GM18873 (cell line): ENCODE measurements around the gene SLC35G4.
"Not testable (repeated sequence)": the region's sequence is repeated elsewhere in the genome, so short reads cannot be mapped to it uniquely, and the experiment has no call there.

Experiments
- ATAC-seq: cut with Tn5 transposase; IDR thresholded peaks from one replicate; pipeline ENCODE4 v1.9.1; 2021; ENCODE audit warnings: mild to moderate bottlenecking, moderate library complexity, moderate number of reproducible peaks; ENCODE audit not compliant: unreplicated experiment, low FRiP score

The SLC35G4 gene

DNA sequence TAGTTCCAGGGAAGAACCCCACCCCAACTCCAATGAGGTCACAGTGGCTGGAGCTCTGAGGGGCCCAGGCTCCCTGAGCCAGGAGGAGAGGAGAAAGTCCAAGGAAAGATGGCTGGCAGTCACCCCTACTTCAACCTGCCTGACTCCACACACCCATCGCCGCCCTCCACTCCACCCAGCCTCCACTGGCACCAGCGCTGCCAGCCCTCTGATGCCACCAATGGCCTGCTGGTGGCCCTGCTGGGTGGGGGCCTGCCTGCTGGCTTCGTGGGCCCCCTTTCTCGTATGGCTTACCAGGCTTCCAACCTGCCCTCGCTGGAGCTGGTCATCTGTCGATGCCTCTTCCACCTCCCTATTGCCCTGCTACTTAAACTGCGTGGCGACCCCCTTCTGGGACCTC lies at the start of gene SLC35G4:
Gene SLC35G4 (plus strand): TSS at position 109 of the 400 bp plus-strand sequence. CDS start 0 bp downstream, at position 109.
- ATAC-seq = not testable (repeated sequence)

DNA sequence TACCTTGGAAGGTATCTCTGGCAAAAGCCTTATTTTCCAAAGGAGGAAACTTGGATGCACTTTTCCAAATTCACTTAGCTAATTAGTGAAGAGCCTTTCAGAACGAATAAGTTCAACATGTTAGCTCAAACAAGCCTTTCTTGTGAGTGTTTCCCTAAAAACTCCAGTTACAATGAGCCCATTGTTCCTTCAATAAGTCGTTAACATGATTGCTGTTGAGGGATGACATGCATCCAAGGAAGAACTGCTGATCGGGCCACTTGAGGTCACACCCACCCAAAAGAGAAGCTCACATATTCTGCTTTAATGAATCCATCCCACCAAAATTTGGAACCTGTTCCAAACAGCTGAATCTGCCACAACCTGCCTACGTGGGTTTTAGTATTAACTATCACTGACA lies 48.1 kb upstream of the SLC35G4 start:
- ATAC-seq = no peak

DNA sequence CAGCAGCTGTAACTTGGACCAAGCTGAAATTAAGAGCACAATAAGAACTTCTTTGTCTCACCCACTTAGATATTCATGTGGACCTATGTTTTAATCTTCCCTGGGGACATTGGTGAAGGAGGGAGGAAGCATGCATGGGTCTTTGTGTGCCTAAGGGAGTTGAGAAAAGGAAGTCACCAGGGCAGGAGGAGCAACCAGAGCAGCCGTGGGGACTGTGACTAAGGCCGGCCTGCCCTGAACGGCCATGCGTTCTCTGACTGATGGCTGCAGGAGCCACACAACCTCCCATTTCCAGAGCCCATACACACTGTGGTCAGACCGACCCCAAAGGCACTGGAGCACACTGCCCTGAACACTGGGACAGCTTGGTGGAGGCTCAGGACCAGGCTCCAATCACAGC lies 43.7 kb upstream of the SLC35G4 start:
- no peak for ATAC-seq

DNA sequence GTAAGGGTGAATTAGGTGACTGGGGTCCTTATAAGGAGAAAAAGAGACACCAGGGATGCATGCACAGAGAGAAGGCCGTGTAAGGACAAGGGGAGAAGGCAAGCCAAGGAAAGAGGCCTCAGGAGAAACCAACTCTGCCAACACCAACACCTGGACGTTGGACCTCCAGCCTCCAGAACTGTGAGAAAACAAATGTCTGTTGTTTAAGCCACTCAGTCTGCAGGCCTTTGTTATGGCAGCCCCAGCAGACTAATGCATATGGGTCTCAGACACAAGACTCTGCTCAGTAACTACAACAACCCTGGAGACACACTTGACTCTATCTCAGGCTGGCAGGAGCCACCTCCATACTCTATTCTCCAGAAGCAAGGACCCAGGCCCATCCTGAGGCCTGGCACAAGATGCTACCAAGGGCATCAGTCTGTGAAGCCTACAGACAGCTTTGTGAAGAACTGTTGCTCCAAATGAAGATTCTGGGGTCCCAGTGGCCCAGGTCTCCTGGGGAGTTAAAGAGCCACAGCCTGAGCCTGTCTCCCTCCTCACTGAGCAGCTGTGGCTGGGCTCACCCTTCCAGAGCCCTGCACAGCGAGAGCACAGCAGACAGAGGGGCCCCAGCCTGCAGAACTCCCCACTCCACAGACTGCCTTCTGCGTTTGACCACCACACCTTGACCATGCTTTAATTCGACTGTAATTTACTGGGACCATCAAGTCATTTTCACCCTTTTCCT lies 43.0 kb upstream of the SLC35G4 start:
- ATAC-seq = no peak

DNA sequence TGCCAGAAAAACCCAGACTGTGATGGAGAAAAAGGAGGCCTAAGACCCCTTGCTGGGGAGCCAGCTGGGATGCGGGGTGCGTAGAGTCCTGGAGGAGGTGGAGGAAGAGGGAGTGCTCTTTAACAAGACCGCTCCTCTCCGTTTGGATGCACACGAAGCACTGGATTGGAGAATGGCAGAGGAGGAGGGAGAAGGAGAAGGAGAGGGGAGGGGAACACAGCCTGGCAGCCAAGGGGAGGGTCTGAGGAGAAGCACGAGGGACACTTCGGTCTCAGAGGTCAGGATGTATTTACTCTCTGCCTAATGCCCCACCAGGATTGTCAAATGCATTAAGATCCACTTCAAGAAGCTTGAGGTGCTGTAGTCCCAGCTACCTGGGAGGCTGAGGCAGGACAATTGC lies 42.0 kb upstream of the SLC35G4 start:
- ATAC-seq = no peak

DNA sequence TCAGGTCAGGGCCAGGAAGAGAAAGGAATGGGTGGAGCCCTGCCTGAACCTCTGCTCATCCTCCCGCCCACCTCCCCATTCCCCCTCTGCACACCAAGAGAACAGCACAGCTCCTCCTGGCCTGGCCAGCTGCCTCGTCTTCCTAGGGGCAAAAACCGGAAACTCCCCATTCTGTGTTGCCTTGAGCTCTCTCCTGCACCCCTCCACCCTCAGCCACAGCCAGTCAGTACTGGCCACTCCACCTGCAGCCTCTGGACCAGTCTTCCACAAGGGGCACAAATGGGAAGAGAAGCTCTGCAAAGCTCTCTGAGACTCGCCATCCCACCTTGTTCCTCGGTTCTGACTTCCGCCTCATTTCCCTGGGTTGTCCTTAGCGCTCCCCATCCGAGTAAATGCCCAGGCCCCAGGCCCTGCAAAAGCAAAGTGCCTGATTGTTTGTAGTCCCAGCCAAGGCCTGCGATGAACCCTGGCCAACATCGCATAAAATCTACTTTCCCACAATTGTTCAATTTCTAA lies 39.3 kb upstream of the SLC35G4 start:
- ATAC-seq = no peak

DNA sequence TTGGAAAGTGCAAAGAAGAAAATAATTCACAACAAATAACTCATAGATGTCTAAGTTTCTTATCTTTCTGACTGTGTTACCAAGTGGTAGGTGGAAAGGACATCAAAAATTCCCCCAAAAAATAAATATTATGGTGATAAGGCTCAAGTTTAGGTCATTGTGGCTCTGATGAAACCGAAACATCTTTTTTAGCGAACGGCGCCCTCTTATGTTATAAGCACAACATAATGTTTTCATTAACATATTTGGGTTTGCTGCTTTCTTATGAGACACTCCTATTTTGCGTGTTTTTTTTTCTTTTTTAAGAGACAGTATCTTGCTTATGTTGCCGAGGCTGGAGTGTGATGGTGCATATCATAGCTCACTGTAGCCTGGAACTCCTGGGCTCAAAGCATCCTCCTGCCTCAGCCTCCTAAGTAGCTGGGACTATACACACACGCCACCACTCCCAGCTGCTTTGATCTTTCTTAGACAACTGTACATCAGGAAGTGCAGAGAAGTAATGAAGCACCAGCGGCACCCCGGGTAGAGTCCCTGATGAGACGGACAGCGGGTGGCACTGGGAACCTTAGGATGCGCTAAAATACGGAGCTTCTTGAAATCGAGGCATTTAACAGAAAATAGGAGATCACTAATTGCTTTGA lies 38.5 kb upstream of the SLC35G4 start:
- ATAC-seq = no peak

DNA sequence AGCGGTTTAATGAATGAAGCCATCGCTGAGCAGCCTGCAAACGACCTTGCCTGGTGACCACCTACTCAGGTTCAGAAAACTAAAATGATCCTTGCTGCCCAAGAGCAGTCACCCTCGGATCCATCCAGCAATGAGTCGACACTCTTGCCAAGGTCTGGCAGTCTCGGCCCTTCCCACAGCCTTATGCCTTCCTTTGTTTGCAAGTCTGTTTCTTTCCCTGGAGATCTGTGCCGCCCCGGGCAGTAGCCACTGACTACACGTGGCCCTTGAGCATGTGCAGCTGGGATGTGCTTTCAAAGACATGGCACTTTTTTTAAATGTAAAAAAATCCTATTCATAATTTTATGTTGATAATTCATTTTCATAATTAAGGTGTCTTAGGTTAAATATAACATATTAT lies 37.2 kb upstream of the SLC35G4 start:
- no peak for ATAC-seq

DNA sequence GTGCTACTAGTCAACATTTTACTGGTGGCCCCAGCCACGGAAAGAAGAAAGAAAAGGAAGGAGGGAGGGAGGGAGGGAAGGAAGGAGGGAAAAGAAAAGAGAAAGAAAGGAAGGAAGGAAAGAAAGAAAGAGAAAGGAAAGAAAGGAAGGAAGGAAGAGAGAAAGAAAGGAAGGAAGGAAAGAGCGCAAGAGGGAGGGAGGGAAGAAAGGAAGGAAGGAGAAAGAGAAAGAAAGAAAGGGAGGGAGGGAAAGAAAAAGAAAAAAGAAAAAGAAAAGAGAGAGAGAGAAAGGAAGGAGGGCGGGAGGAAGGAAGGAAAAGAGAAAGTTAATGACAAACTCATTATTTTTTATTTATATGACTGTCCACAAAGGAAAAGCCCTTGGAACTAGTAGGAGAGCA lies 34.9 kb upstream of the SLC35G4 start:
- ATAC-seq = no peak

DNA sequence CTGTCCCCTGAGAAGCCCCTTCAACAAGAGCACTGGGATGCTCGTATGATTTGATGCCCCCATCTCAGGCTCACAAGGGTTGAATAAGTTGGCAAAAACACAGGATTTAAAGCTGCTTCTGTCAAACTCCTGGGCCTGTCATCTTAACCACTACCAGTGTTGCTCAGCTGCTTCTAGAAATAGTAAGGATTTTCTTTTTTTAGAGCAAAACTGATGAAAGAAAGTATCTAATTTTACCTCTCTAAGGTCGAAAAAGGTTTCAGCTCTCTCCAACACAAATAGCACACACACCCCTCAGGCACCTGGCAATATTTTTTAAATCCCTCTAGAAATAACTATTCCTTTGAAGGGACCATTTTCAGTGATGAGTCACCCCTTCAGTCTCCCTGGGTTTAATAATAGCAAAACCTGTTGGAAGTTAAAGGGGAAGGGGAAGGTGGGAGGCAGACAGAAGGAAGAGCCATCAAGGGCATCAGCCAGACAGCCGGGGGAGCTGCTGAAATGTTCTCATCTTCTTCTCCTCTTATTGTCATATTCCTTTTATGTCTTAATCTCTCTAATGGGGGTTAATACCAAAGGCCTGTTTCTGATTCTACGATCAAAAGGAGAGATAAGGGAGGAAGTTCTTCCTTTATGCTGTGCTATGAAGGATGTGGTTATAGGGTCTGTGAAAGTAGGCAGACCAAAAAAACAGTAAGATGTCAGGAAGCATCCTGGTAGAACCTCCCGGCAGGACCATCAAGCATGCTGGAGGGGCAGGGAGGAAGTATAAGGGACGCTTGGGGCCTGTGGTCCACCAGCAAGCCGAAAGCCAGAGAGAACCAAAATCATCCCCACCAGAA lies 31.9 kb upstream of the SLC35G4 start:
- no peak for ATAC-seq

DNA sequence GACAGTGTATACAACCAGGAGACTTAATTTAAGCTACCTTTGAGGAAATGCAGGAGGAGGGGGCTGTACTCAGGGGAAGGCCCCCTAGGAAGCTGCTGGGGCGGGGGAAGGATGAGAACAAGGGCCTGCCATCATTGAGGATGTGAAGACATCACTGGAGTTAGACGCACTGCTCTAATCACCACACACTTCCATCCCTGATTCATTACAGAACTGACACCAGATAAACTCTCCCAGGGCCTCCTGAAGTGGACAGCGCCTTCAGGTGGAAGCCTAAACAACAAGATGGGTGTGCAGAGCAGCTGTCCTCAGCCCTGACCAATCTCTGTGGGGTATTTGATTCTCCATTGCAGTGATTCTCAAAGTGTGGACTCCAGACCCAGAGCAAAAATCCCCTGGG lies 30.6 kb upstream of the SLC35G4 start:
- ATAC-seq = no peak

DNA sequence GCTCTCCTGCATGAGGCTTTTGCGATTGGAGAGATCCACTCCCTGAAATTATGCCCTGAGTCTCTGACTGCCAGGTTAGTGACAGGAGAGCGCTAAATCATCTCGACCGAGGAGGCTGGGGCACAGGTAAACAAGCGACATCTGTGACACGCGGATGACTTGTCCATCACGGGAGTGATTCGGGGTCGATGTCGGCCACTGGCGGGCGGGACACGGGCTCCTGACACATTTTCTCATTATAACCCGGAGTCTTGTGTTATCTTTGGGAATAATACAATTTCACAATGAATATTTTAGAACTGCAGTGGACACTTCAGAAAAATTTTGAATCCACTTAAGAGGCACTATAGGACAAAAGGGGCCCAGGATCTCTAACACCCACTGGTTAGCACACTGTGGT lies 29.5 kb upstream of the SLC35G4 start:
- ATAC-seq = no peak

DNA sequence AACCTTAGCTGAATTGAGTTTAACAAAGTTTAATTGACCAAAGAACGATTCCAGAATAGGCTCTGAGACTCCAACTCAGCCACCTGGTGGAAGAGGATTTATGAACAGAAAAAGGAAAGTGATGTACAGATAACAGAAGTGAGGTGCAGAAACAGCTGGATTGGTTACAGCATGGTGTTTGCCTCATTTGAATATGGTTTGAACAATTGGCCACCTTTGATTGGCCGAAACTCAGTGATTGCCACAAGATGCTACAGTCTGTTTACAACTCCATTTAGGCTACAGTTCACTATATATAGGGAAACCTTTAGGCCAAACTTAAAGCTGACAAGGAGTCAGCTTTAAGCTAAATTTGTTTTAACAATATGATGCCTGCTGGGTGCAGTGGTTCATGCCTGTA lies 28.1 kb upstream of the SLC35G4 start:
- no peak for ATAC-seq

DNA sequence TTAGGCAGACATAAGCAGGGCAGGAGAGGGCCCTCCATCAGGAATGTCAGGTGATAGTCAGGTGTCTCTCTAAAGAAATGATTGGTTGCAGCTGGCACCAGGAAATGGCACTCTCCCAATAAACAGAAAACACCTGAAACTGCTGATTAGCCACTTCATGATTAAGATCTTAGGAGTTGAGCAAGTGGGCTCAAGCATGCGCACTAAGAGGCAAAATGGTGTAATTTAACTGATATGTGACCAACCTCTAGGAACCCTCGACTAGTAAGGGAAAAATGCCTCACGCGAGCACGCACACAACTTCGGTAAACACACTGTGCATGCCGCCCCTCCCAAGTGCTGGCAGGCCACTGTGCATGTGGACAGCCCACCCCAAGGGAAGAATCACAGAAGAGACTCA lies 23.8 kb upstream of the SLC35G4 start:
- no peak for ATAC-seq

DNA sequence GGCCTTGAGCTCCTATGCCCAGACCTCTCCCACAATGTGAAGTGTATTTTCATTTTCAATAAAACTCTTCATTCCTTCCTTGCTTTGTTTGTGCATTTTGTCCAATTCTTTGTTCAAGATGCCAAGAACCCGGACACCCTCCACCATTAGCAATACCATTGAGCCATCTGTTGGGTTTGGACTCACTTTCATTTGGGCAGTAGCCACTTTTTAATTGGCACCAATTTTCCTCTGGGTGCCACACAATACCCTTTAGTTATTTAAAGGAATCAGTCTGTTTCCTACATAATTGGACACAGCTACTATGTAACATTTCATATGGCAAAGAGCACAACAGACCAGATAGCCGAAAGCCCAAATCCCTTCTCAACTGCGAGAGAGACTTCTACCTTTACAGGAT lies 22.5 kb upstream of the SLC35G4 start:
- no peak for ATAC-seq

DNA sequence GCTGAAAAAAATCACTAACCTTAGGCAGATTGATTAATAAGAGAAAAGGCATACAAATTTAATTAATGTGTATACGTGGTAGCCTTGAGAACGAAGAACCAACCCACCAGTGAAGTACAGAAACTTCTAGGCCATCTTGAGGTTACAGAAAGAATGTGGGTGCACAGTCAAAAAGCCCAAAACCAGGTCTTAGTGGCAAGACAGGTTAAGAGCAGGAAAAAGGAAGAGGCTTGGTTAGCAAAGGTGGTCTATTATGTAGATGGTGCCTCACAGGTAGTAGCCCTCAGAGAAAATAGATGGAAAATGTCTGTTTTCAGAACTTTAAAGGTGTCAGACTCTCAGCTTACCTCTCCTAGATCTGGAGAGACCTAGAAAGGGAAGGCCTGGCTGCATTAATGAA lies 22.0 kb upstream of the SLC35G4 start:
- no peak for ATAC-seq

DNA sequence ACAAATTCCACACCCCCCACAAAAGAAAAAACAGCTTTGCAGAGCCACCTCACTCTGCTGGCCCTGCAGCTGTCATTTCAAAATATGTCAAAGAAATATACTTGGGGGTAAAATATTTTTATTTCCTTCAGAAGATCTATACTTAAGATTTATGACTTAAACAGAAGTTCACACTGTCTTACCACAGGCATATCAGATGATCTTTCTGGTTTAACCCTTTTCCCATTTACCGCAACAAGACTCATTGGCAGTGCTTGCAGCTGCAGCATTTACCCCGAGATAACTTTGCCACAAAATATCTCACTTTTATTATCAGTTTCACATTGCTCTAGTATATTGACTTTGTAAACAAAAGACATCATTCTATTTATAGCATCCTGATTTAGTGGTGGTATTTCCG lies 21.6 kb upstream of the SLC35G4 start:
- ATAC-seq = no peak

DNA sequence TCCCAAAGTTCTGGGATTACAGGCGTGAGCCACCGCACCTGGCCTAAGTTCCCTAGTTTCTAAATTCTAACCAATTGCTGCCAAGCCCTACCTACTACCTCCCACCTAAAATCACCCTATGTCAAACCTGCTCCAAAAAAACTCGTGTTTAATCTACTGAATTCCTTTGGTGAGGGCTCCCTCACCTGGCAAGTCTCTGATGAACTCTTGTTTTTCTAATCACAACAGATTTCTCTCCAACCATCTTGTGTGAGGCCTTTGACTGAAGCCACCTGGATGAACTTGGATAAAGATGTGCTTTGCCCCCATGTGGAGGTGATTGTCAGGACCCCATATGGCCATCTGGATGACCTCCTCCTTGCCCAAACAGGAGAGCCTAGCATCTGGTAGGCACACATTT lies 17.4 kb upstream of the SLC35G4 start:
- no peak for ATAC-seq

DNA sequence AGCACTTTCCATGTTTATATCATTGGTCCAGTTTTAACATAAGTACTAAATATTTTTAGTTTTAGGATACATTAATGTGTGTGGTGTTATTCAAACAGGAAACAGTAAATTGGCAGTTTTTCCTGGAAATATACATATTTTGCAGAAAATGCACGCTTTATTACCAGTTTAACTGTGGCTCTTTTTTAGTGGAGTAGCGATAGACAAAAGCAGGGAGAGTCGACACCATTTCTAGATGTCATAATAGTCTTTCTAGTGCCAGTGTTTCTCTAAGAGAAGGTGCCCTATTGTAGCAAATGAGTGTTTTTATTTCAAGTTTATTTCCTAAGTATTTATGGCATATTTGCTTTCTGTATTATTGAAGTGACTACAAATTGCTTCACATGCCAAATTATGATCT lies 9.1 kb upstream of the SLC35G4 start:
- ATAC-seq = no peak

DNA sequence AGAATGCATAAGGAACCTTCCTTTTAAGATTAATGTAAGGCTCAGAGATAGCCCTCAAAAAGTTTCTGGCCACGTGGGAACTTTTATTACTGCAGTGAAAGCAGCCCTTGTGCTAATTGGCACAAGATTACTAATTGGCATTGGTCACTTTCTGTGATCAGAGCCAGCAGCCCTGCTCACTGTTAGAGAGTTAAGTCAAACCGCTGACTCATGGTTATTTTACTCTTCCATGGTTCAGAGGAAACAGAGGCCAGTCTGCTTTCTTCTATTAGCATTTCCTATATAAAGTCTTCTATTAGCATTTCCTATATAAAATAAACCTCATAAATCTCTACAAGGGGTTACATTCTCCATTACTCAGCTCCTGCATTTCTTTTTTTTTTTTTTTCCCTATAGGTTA lies 1.5 kb upstream of the SLC35G4 start:
- no peak for ATAC-seq

DNA sequence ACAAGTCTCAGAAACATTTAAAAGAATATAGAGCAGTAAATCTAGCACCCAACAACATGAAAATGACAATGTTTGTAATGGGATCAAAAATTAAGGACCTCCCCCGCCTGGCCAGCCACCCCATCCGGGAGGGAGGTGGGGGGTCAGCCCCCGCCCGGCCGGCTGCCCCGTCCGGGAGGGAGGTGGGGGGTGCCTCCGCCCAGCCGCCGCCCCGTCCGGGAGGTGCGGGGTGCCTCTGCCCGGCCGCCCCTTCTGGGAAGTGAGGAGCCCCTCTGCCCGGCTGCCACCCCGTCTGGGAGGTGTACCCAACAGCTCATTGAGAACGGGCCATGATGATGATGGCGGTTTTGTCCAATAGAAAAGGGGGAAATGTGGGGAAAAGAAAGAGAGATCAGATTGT lies 778 bp upstream of the SLC35G4 start:
- not testable (repeated sequence) for ATAC-seq
